Uterus (tissue), 4 donors: ENCODE results near the gene VPS52. TPM values are rescaled to one million over a fixed set of nuclear protein-coding genes. Genes with fewer than 3 reads are reported as not detected.

Experiments used
- DNase-seq, 2 donors: peaks; one replicate each; pipeline ENCODE4 v3.0.0-alpha.2; 2019 to 2020
- H3K27ac ChIP-seq, 2 donors: fragments of 200-600 bp; sonication (generic); 1 replicate in 1 of 2; 2 replicates in 1 of 2; pipeline ENCODE4 v1.5.1; 2016 to 2018
- H3K27me3 ChIP-seq, 2 donors: fragments of 200-600 bp; sonication (generic); one replicate each; pipeline ENCODE4 v1.5.1; 2018 to 2019; ENCODE audit warnings: control low read depth in 1 of 2
- H3K36me3 ChIP-seq, 2 donors: fragments of 200-600 bp; sonication (generic); one replicate each; pipeline ENCODE4 v1.5.1; 2019; ENCODE audit warnings: control low read depth in 1 of 2
- H3K4me1 ChIP-seq, 2 donors: fragments of 200-600 bp; sonication (generic); one replicate each; pipeline ENCODE4 v1.5.1; 2018 to 2019; ENCODE audit warnings: control low read depth in 1 of 2
- H3K4me3 ChIP-seq, 2 donors: fragments of 200-600 bp; sonication (generic); 1 replicate in 1 of 2; 2 replicates in 1 of 2; pipeline ENCODE4 v1.5.1; 2018 to 2019; ENCODE audit warnings: mild to moderate bottlenecking in 1 of 2
- H3K9me3 ChIP-seq, 2 donors: fragments of 200-600 bp; sonication (generic); one replicate each; pipeline ENCODE4 v1.5.1; 2019; ENCODE audit warnings: control low read depth in 1 of 2
- CTCF ChIP-seq, 4 experiments: fragments of 200-600 bp in 2 of 4; fragments of 450-650 bp in 2 of 4; sonication (generic) in 2 of 4; IDR thresholded peaks; one replicate each; pipeline ENCODE4 v1.5.1; 2016 to 2019; ENCODE audit warnings: antibody characterized with exemption in 4 of 4, mild to moderate bottlenecking in 2 of 4, moderate library complexity in 1 of 4
- POLR2A ChIP-seq, 2 donors: fragments of 450-650 bp; IDR thresholded peaks; one replicate each; pipeline ENCODE4 v1.6.1; 2016; ENCODE audit warnings: antibody characterized with exemption in 2 of 2, mild to moderate bottlenecking in 1 of 2, moderate library complexity in 1 of 2
- intact Hi-C: fragments of 100-400 bp; cut with DNase I; formaldehyde crosslinking; loops from one replicate; pipeline ENCODE4 v1.15.1; 2023; ENCODE audit warnings: low total_unique reads
- total RNA-seq, 4 donors: library from RNA; depleted of rRNA in 3 of 4; stranded (reverse); fragments of >200 nt in 3 of 4; gene quantifications; one replicate each; pipeline versions ENCODE4 v1.1.0 to v1.2.4, GENCODE V29; 2014 to 2023
- donor health status: DM: yes; HTN: yes; CAD: no.

Gene VPS52
- total RNA-seq, 4 donors from 2014 or later: 12.8 to 58.4 (median 37.5) TPM

- H3K4me1 ChIP-seq: peaks cover 6 to 13% of the 10 kb centered on the region in 2 donors
- no peak for DNase-seq
- H3K4me3 ChIP-seq: peak overlapping the region; percentile 41 to 56
Measured at GRCh38 chr6:33318426-33319073, 46.9 kb upstream of the VPS52 start.

GRCh38 chr6:33317669-33318425 is 46.2 kb upstream of the VPS52 start, which contains the start of gene ZBTB22:
TSS of gene ZBTB22 (minus strand) at chr6:33317744. CDS start at chr6:33316916, 828 bp downstream.
- Histone ChIP-seq H3K27ac (peak within 1 kb of the TSS; percentile 89 to 90), H3K27me3 (no peaks in the 10 kb centered on the region), H3K4me3 (peak within 1 kb of the TSS; percentile 41 to 56), H3K9me3 (no peaks in the 10 kb centered on the region), H3K36me3 (no peaks in the 10 kb centered on the region), H3K4me1 (peaks cover 6 to 12% of the 10 kb centered on the region in 2 donors)
- intact Hi-C loops: no loop called here
- TF ChIP-seq CTCF (IDR thresholded peaks at IDR 0.05): peak in 2 of 4 experiments; percentile 30 to 37
- TF ChIP-seq POLR2A (IDR thresholded peaks at IDR 0.05): peak in 1 of 2 donors; percentile 41
- peak; percentile 97 to 100 for DNase-seq

More at GRCh38 chr6:33318426-33319073, 46.9 kb upstream of the VPS52 start:
- no peak for TF ChIP-seq CTCF (IDR thresholded peaks at IDR 0.05)
- TF ChIP-seq POLR2A (IDR thresholded peaks at IDR 0.05): no peak
- H3K27ac ChIP-seq: peak overlapping the region; percentile 89 to 90
- intact Hi-C loops: no loop called here
- H3K27me3 ChIP-seq: no peaks in the 10 kb centered on the region
- H3K36me3 ChIP-seq: no peaks in the 10 kb centered on the region
- no peaks in the 10 kb centered on the region for H3K9me3 ChIP-seq

- Histone ChIP-seq H3K27ac (peak overlapping the region; percentile 89 to 90), H3K9me3 (no peaks in the 10 kb centered on the region), H3K4me3 (peak overlapping the region; percentile 41 to 56), H3K4me1 (peaks cover 6 to 14% of the 10 kb centered on the region in 2 donors), H3K27me3 (no peaks in the 10 kb centered on the region), H3K36me3 (no peaks in the 10 kb centered on the region)
- TF ChIP-seq POLR2A (IDR thresholded peaks at IDR 0.05): no peak
- intact Hi-C loops: no loop called here
- no peak for DNase-seq
Measured at GRCh38 chr6:33317419-33317668, 45.7 kb upstream of the VPS52 start.

GRCh38 chr6:33316603-33317418 is 45.1 kb upstream of the VPS52 start:
- no peaks in the 10 kb centered on the region for H3K9me3 ChIP-seq
- DNase-seq: no peak
- intact Hi-C loops: no loop called here
- no peaks in the 10 kb centered on the region for H3K27me3 ChIP-seq
- H3K4me1 ChIP-seq: peaks cover 2 to 14% of the 10 kb centered on the region in 2 donors
- H3K27ac ChIP-seq: peak overlapping the region; percentile 89 to 90
- H3K4me3 ChIP-seq: peak overlapping the region; percentile 41 to 56
- TF ChIP-seq POLR2A (IDR thresholded peaks at IDR 0.05) (no peak), CTCF (IDR thresholded peaks at IDR 0.05) (no peak)
- H3K36me3 ChIP-seq: no peaks in the 10 kb centered on the region

- TF ChIP-seq CTCF (IDR thresholded peaks at IDR 0.05): no peak
- no peak for TF ChIP-seq POLR2A (IDR thresholded peaks at IDR 0.05)
- H3K27me3 ChIP-seq: no peaks in the 10 kb centered on the region
- no peak for DNase-seq
- H3K36me3 ChIP-seq: no peaks in the 10 kb centered on the region
- H3K4me1 ChIP-seq: peaks cover 0 to 5% of the 10 kb centered on the region in 2 donors
- peak overlapping the region; percentile 96 to 98 for H3K27ac ChIP-seq
- H3K9me3 ChIP-seq: no peaks in the 10 kb centered on the region
- intact Hi-C loops: no loop called here
- H3K4me3 ChIP-seq: no peak overlapping the region
Measured at GRCh38 chr6:33315793-33316602, 44.3 kb upstream of the VPS52 start.
